Activated CD8-positive, alpha-beta T cell treated with anti-CD3 and anti-CD28 coated beads for 36 hours (primary cell): Measurements from ENCODE around the gene POGLUT2. TPM values are rescaled to one million over a fixed set of nuclear protein-coding genes. Genes with fewer than 3 reads are reported as not detected.
A peak's percentile ranks its signal among the peaks of the same experiment; 100 is the strongest.
"Not testable (repeated sequence)": the region's sequence is repeated elsewhere in the genome, so short reads cannot be mapped to it uniquely, and the experiment has no call there.

ENCODE experiments used
- ATAC-seq: fragments of 200-7000 bp; cut with Tn5 transposase; one replicate; pipeline ENCODE4 v1.10.0; 2021; ENCODE audit warnings: mild to moderate bottlenecking, moderate library complexity
- CTCF ChIA-PET: fragments of 350-600 bp; sonication (Branson Sonifier 250); formaldehyde crosslinking; loops from one replicate; lab custom pipeline; 2021; ENCODE audit warnings: antibody characterized with exemption; lab: Charles Lee
- POLR2A ChIA-PET: fragments of 350-600 bp; sonication (Branson Sonifier 250); formaldehyde crosslinking; loops from one replicate; lab custom pipeline; 2021; ENCODE audit warnings: antibody characterized with exemption; lab: Charles Lee
- DNase-seq: peaks from one replicate; pipeline ENCODE4 v3.0.0-alpha.2; 2020
- H3K27ac Mint-ChIP-seq: one replicate; pipeline ENCODE4 v1.8.0; 2021; ENCODE audit warnings: mild to moderate bottlenecking, mixed read lengths
- H3K27me3 Mint-ChIP-seq: one replicate; pipeline ENCODE4 v1.8.0; 2021; ENCODE audit warnings: mixed read lengths
- H3K36me3 Mint-ChIP-seq: one replicate; pipeline ENCODE4 v1.8.0; 2021; ENCODE audit warnings: low read depth, mixed read lengths
- H3K4me1 Mint-ChIP-seq: one replicate; pipeline ENCODE4 v1.8.0; 2021; ENCODE audit warnings: low read depth, mixed read lengths
- H3K4me3 Mint-ChIP-seq: one replicate; pipeline ENCODE4 v1.8.0; 2021; ENCODE audit warnings: mild to moderate bottlenecking, moderate library complexity, mixed read lengths
- H3K9me3 Mint-ChIP-seq: one replicate; pipeline ENCODE4 v1.8.0; 2021; ENCODE audit warnings: mixed read lengths
- CTCF ChIP-seq: fragments of 200-600 bp; IDR thresholded peaks from one replicate; pipeline ENCODE4 v1.8.0; 2022; ENCODE audit warnings: antibody characterized with exemption, mild to moderate bottlenecking
- intact Hi-C: fragments of 100-400 bp; cut with micrococcal nuclease; formaldehyde crosslinking; loops from one replicate; pipeline ENCODE4 v1.10.0; 2022
- total RNA-seq, 2 experiments: library from RNA; stranded (reverse); gene quantifications; one replicate each; pipeline ENCODE4 v1.2.3, GENCODE V29; 2021

POGLUT2 gene
- total RNA-seq, 2 experiments from 2014 or later = 3.4 to 4.2 TPM

GRCh38 chr13:102784483-102784882 lies 14.3 kb downstream of the POGLUT2 start:
- H3K27ac Mint-ChIP-seq = no peak overlapping the region
- ATAC-seq (no peak), DNase-seq (no peak)
- H3K36me3 Mint-ChIP-seq = peaks cover 31% of the 10 kb centered on the region
- peaks cover 1% of the 10 kb centered on the region for H3K9me3 Mint-ChIP-seq
- H3K27me3 Mint-ChIP-seq = no peaks in the 10 kb centered on the region
- TF ChIP-seq CTCF = no peak
- ChIA-PET CTCF (interaction anchor here (1.0 to 2.8 kb wide), 2 partner anchors 15 to 190 kb away, joined by 3 to 7 read pairs; no protein-coding TSS in a partner anchor), POLR2A (interaction anchor here (1.3 kb wide), 1 partner anchor 11 kb away, joined by 4 read pairs; the partner anchor contains the start of gene TEX30)
- H3K4me3 Mint-ChIP-seq = no peak overlapping the region
- H3K4me1 Mint-ChIP-seq = peaks cover 15% of the 10 kb centered on the region
- intact Hi-C loops = no loop called here

DNA sequence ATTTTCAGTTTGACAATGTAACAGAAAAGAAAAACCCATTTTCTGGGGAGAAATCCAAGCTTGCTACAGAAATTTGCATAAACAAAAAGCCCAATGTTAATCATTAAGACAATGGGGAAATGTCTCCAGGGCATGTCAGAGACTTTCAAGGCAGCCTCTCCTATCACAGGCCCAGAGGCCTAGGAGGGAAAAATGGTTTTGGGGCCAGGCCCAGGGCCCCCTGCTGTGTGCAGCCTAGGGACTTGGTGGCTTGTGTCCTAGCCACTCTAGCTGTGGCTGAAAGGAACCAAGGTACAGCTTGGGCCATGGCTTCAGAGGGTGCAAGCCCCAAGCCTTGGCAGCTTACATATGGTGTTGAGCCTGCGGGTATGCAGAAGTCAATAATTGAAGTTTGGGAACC lies 17.2 kb downstream of the POGLUT2 start:
- ChIA-PET POLR2A (no interaction called here), CTCF (interaction anchor here (1.7 kb wide), 1 partner anchor 10 kb away, joined by 5 read pairs; no protein-coding TSS in a partner anchor)
- H3K36me3 Mint-ChIP-seq = peaks cover 25% of the 10 kb centered on the region
- DNase-seq (no peak), ATAC-seq (no peak)
- H3K27me3 Mint-ChIP-seq = no peaks in the 10 kb centered on the region
- no peak overlapping the region for H3K27ac Mint-ChIP-seq
- no peak overlapping the region for H3K4me3 Mint-ChIP-seq
- TF ChIP-seq CTCF = no peak
- peaks cover 29% of the 10 kb centered on the region for H3K4me1 Mint-ChIP-seq
- intact Hi-C loops = no loop called here
- peaks cover 1% of the 10 kb centered on the region for H3K9me3 Mint-ChIP-seq

GRCh38 chr13:102780656-102781055 lies 18.1 kb downstream of the POGLUT2 start:
- CTCF ChIA-PET, H3K4me3 Mint-ChIP-seq: not testable (repeated sequence)

DNA sequence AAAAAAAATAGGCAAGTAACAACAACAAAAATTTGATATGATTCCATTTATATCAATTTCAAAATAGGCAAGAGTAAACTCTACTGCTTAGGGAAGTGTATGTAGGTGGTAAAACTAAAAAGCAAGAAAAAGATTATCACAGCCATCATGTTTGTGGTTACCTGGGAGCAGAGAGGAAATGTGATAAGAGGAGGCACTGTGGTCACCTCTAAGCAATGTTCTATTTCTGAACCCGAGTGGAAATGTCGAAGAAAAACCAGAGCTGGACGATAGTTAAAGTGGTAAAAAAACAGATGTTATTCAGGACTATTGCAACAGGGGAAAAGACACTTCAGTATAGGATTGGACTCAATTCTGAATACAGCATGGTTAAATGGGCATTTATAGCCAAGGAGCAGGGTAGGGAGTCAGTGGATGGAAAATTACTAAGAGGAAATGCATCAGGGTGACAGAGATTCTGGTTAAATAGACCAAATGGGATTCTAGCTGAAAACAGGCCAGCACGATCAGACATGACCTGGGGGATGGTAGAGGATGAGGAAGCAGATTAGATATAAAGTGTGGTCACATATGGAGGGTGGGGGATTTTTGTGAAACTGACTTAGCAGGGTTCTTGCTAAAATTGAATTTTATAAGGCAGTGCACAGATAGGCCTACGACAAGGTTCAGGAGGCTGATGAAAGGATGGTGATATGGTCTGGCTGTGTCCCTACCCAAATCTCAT lies 19.2 kb downstream of the POGLUT2 start:
- Mint-ChIP-seq H3K27me3 (no peaks in the 10 kb centered on the region), H3K9me3 (peaks cover 1% of the 10 kb centered on the region), H3K36me3 (peaks cover 25% of the 10 kb centered on the region), H3K4me3 (peak overlapping the region; percentile 45), H3K4me1 (peaks cover 34% of the 10 kb centered on the region), H3K27ac (peak overlapping the region; percentile 96)
- ChIA-PET POLR2A (no interaction called here), CTCF (no interaction called here)
- intact Hi-C loops = loop anchor here (2.0 to 10.0 kb wide), 2 partner anchors 19 to 385 kb away; partner anchors contain the start of genes BIVM and POGLUT2
- ATAC-seq (peak; percentile 90), DNase-seq (peak; percentile 65)
- TF ChIP-seq CTCF = no peak

More at GRCh38 chr13:102780656-102781055, 18.1 kb downstream of the POGLUT2 start:
- Mint-ChIP-seq H3K36me3 (peaks cover 25% of the 10 kb centered on the region), H3K4me1 (peaks cover 29% of the 10 kb centered on the region), H3K27ac (peak overlapping the region; percentile 96)
- ATAC-seq, intact Hi-C loops, DNase-seq, H3K27me3 Mint-ChIP-seq, H3K9me3 Mint-ChIP-seq, POLR2A ChIA-PET: not testable (repeated sequence)

GRCh38 chr13:102777736-102778135 lies 21.0 kb downstream of the POGLUT2 start:
- intact Hi-C loops = loop anchor here (2.0 to 10.0 kb wide), 2 partner anchors 21 to 383 kb away; partner anchors contain the start of genes BIVM and POGLUT2
- ChIA-PET CTCF (interaction anchor here (1.0 kb wide), 1 partner anchor 19 kb away, joined by 3 read pairs; no protein-coding TSS in a partner anchor), POLR2A (no interaction called here)
- H3K27ac Mint-ChIP-seq = no peak overlapping the region
- H3K4me1 Mint-ChIP-seq = peaks cover 44% of the 10 kb centered on the region
- peaks cover 20% of the 10 kb centered on the region for H3K36me3 Mint-ChIP-seq
- H3K4me3 Mint-ChIP-seq = no peak overlapping the region
- no peaks in the 10 kb centered on the region for H3K27me3 Mint-ChIP-seq
- no peak for DNase-seq
- ATAC-seq = no peak
- TF ChIP-seq CTCF = no peak
- peaks cover 1% of the 10 kb centered on the region for H3K9me3 Mint-ChIP-seq
